MCF 10A (cell line): ENCODE measurements around the gene DSEL. TPM values are rescaled to one million over a fixed set of nuclear protein-coding genes. Genes with fewer than 3 reads are reported as not detected.
A peak's percentile ranks its signal among the peaks of the same experiment; 100 is the strongest.

ENCODE experiments used
- BruUV-seq: library from RNA; stranded (reverse); fragments of 400-500 nt; replicated peaks from 2 replicates; lab custom pipeline; 2021; lab: Mats Ljungman, UMichigan
- CTCF ChIA-PET: fragments of 300-600 bp; sonication (Branson Sonifier 250); formaldehyde crosslinking; extraction: SDS; loops from one replicate; lab custom pipeline; 2021; ENCODE audit warnings: antibody characterized with exemption, inconsistent platforms; lab: Yijun Ruan, JAX
- POLR2A ChIA-PET: fragments of 300-600, 350-650 bp; sonication (Branson Sonifier 250); formaldehyde crosslinking; extraction: SDS; loops from one replicate; lab custom pipeline; 2020; ENCODE audit warnings: antibody characterized with exemption, inconsistent platforms; lab: Yijun Ruan, JAX
- DNase-seq: peaks from one replicate; pipeline ENCODE4 v3.0.0-alpha.2; 2018; ENCODE audit not compliant: unreplicated experiment
- H3K27ac Mint-ChIP-seq: one replicate; pipeline ENCODE4 v1.8.0; 2022; ENCODE audit warnings: mild to moderate bottlenecking, low read depth, mixed read lengths; ENCODE audit not compliant: unreplicated experiment
- H3K27me3 Mint-ChIP-seq: one replicate; pipeline ENCODE4 v1.8.0; 2022; ENCODE audit warnings: mixed read lengths; ENCODE audit not compliant: insufficient read depth, unreplicated experiment
- H3K36me3 Mint-ChIP-seq: one replicate; pipeline ENCODE4 v1.8.0; 2022; ENCODE audit warnings: mild to moderate bottlenecking, moderate library complexity, mixed read lengths; ENCODE audit not compliant: insufficient read depth, unreplicated experiment
- H3K4me1 Mint-ChIP-seq: one replicate; pipeline ENCODE4 v1.8.0; 2022; ENCODE audit warnings: mixed read lengths; ENCODE audit not compliant: insufficient read depth, unreplicated experiment
- H3K4me3 Mint-ChIP-seq: one replicate; pipeline ENCODE4 v1.8.0; 2022; ENCODE audit warnings: mild to moderate bottlenecking, moderate library complexity, mixed read lengths; ENCODE audit not compliant: unreplicated experiment
- H3K9me3 Mint-ChIP-seq: one replicate; pipeline ENCODE4 v1.8.0; 2022; ENCODE audit warnings: mixed read lengths; ENCODE audit not compliant: unreplicated experiment
- CTCF ChIP-seq: fragments of 200-600 bp; IDR thresholded peaks from one replicate; pipeline ENCODE4 v1.8.0; 2022; ENCODE audit warnings: antibody characterized with exemption, mild to moderate bottlenecking; ENCODE audit not compliant: unreplicated experiment
- intact Hi-C: fragments of 100-400 bp; cut with micrococcal nuclease; formaldehyde crosslinking; loops from 2 replicates; pipeline ENCODE4 v1.14.1; 2022
- total RNA-seq: library from RNA; stranded (reverse); gene quantifications from 2 replicates; pipeline ENCODE4 v1.2.3, GENCODE V29; 2022

The DSEL gene
- total RNA-seq, 1 experiment from 2014 or later = 14.9 TPM

- no TSS peak for BruUV-seq
- intact Hi-C loops = no loop called here
Measured at GRCh38 chr18:67483237-67483636, 33.3 kb downstream of the DSEL start.

GRCh38 chr18:67478249-67478648 is 38.3 kb downstream of the DSEL start:
- Mint-ChIP-seq H3K4me1 (peaks cover 7% of the 10 kb centered on the region), H3K36me3 (no peaks in the 10 kb centered on the region), H3K27me3 (no peaks in the 10 kb centered on the region), H3K9me3 (no peaks in the 10 kb centered on the region), H3K27ac (no peak overlapping the region), H3K4me3 (no peak overlapping the region)
- DNase-seq = no peak
- ChIA-PET POLR2A (no interaction called here), CTCF (no interaction called here)
- no peak for TF ChIP-seq CTCF
- no TSS peak for BruUV-seq
- intact Hi-C loops = no loop called here

More at GRCh38 chr18:67483237-67483636, 33.3 kb downstream of the DSEL start:
- ChIA-PET CTCF (interaction anchor here (0.5 kb wide), 1 partner anchor 19 kb away, joined by 4 read pairs; no protein-coding TSS in a partner anchor), POLR2A (interaction anchor here (0.8 to 1.2 kb wide), 2 partner anchors 8 to 18 kb away, joined by 3 to 4 read pairs; no protein-coding TSS in a partner anchor)
- Mint-ChIP-seq H3K36me3 (peaks cover 9% of the 10 kb centered on the region), H3K27me3 (no peaks in the 10 kb centered on the region), H3K27ac (no peak overlapping the region), H3K4me1 (peaks cover 12% of the 10 kb centered on the region), H3K4me3 (no peak overlapping the region), H3K9me3 (no peaks in the 10 kb centered on the region)
- DNase-seq = peak; percentile 8
- TF ChIP-seq CTCF = no peak

- H3K4me1 Mint-ChIP-seq = peaks cover 4% of the 10 kb centered on the region
- no peak overlapping the region for H3K27ac Mint-ChIP-seq
- no peak for TF ChIP-seq CTCF
- intact Hi-C loops = no loop called here
- CTCF ChIA-PET = no interaction called here
- POLR2A ChIA-PET = no interaction called here
- no peak for DNase-seq
- H3K27me3 Mint-ChIP-seq = no peaks in the 10 kb centered on the region
- no peaks in the 10 kb centered on the region for H3K9me3 Mint-ChIP-seq
- H3K36me3 Mint-ChIP-seq = no peaks in the 10 kb centered on the region
- no TSS peak for BruUV-seq
- H3K4me3 Mint-ChIP-seq = no peak overlapping the region
Measured at GRCh38 chr18:67477522-67477921, 39.0 kb downstream of the DSEL start.

DNA sequence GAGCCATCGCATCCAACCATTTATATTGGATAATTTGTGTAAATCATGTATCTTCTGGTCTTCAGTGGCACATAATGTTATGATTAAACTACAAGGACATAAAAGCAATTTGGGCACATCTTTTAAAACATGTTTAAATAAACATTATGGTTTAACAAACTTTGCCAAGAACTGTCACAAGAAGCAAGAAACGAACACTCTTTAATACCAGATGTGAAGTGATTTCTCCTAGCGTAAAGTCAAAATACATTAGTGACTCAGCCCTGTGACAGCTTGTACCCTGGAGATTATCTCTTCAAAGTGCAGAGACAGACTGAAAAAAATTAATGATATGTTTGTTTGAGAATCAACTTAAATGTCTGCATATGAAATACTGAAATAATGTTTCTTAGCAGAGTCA is 39.9 kb downstream of the DSEL start:
- H3K36me3 Mint-ChIP-seq = no peaks in the 10 kb centered on the region
- ChIA-PET POLR2A (interaction anchor here (0.6 kb wide), 1 partner anchor 91 kb away, joined by 4 read pairs; no protein-coding TSS in a partner anchor), CTCF (interaction anchor here (0.5 kb wide), 1 partner anchor 108 kb away, joined by 3 read pairs; no protein-coding TSS in a partner anchor)
- H3K4me3 Mint-ChIP-seq = no peak overlapping the region
- no TSS peak for BruUV-seq
- H3K27ac Mint-ChIP-seq = no peak overlapping the region
- TF ChIP-seq CTCF = no peak
- intact Hi-C loops = no loop called here
- DNase-seq = no peak
- H3K9me3 Mint-ChIP-seq = no peaks in the 10 kb centered on the region
- no peaks in the 10 kb centered on the region for H3K27me3 Mint-ChIP-seq
- peaks cover 4% of the 10 kb centered on the region for H3K4me1 Mint-ChIP-seq
